Osteoblast (primary cell): Measurements from ENCODE around the gene ISL2. TPM values are rescaled to one million over a fixed set of nuclear protein-coding genes. Genes with fewer than 3 reads are reported as not detected.
"Not testable (repeated sequence)": the region's sequence is repeated elsewhere in the genome, so short reads cannot be mapped to it uniquely, and the experiment has no call there.

Source experiments
- DNase-seq: peaks from one replicate; pipeline ENCODE4 v3.0.0; 2011; ENCODE audit warnings: low spot score, mixed read lengths; ENCODE audit not compliant: insufficient read length; ENCODE audit errors: missing footprints
- H2AFZ ChIP-seq: 2 replicates; pipeline ENCODE4 v1.6.0; 2011; ENCODE audit warnings: mild to moderate bottlenecking, low read length
- H3K27ac ChIP-seq: 2 replicates; pipeline ENCODE4 v1.5.1; 2011; ENCODE audit warnings: mild to moderate bottlenecking, low read depth, low read length, moderate library complexity
- H3K27me3 ChIP-seq: 2 replicates; pipeline ENCODE4 v1.6.0; 2012; ENCODE audit warnings: mild to moderate bottlenecking, control low read depth, inconsistent platforms, low read length, moderate library complexity; ENCODE audit not compliant: insufficient read depth
- H3K36me3 ChIP-seq: 2 replicates; pipeline ENCODE4 v1.5.1; 2011; ENCODE audit warnings: mild to moderate bottlenecking, low read length, control low read depth, moderate library complexity; ENCODE audit not compliant: insufficient read depth
- H3K4me1 ChIP-seq: 2 replicates; pipeline ENCODE4 v1.5.1; 2011; ENCODE audit warnings: mild to moderate bottlenecking, low read length, control low read depth, moderate library complexity; ENCODE audit not compliant: insufficient read depth
- H3K4me2 ChIP-seq: 2 replicates; pipeline ENCODE4 v1.6.0; 2011; ENCODE audit warnings: mild to moderate bottlenecking, low read length; ENCODE audit not compliant: insufficient read depth
- H3K4me3 ChIP-seq: fragments of 200-600 bp; sonication (generic); 3 replicates; pipeline ENCODE4 v1.5.1; 2012; ENCODE audit warnings: mild to moderate bottlenecking, low read length, inconsistent platforms; ENCODE audit not compliant: insufficient read depth
- H3K79me2 ChIP-seq: 2 replicates; pipeline ENCODE4 v1.6.0; 2012; ENCODE audit warnings: mild to moderate bottlenecking, low read length, control low read depth, inconsistent platforms; ENCODE audit not compliant: insufficient read depth
- H3K9me3 ChIP-seq: 2 replicates; pipeline ENCODE4 v1.5.1; 2011; ENCODE audit warnings: low read depth, low read length, control low read depth
- H4K20me1 ChIP-seq: 2 replicates; pipeline ENCODE4 v1.6.0; 2012; ENCODE audit warnings: mild to moderate bottlenecking, low read length, control low read depth; ENCODE audit not compliant: insufficient read depth
- total RNA-seq: library from RNA; depleted of rRNA; stranded (reverse); fragments of >200 nt; gene quantifications from 2 replicates; pipeline ENCODE4 v1.2.3, GENCODE V29; 2012
- TF ChIP-seq, protein P1 (sequence below): IDR thresholded peaks from 2 replicates; pipeline ENCODE4 v1.5.1; 2011; ENCODE audit warnings: mild to moderate bottlenecking, low read depth, low read length, moderate library complexity; ENCODE audit errors: extremely low read depth

The ISL2 gene
- total RNA-seq, 1 donor = 1.1 TPM

- Histone ChIP-seq H3K4me3 (peak within 1 kb of the TSS; percentile 97), H2AFZ (peak within 1 kb of the TSS; percentile 96), H3K36me3 (no peaks in the 10 kb centered on the region), H3K27ac (peak within 1 kb of the TSS; percentile 93), H3K4me1 (peaks cover 19% of the 10 kb centered on the region), H3K79me2 (peaks cover 45% of the 10 kb centered on the region), H3K27me3 (no peaks in the 10 kb centered on the region), H3K9me3 (no peaks in the 10 kb centered on the region), H4K20me1 (peaks cover 28% of the 10 kb centered on the region), H3K4me2 (peak within 1 kb of the TSS; percentile 83)
- TF ChIP-seq, protein P1, sequence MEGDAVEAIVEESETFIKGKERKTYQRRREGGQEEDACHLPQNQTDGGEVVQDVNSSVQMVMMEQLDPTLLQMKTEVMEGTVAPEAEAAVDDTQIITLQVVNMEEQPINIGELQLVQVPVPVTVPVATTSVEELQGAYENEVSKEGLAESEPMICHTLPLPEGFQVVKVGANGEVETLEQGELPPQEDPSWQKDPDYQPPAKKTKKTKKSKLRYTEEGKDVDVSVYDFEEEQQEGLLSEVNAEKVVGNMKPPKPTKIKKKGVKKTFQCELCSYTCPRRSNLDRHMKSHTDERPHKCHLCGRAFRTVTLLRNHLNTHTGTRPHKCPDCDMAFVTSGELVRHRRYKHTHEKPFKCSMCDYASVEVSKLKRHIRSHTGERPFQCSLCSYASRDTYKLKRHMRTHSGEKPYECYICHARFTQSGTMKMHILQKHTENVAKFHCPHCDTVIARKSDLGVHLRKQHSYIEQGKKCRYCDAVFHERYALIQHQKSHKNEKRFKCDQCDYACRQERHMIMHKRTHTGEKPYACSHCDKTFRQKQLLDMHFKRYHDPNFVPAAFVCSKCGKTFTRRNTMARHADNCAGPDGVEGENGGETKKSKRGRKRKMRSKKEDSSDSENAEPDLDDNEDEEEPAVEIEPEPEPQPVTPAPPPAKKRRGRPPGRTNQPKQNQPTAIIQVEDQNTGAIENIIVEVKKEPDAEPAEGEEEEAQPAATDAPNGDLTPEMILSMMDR = no peak
- peak; percentile 99 for DNase-seq
Observed at GRCh38 chr15:76311100-76311953, 25.2 kb upstream of the ISL2 start, which contains the start of gene ETFA. Gene ETFA (minus strand): TSS chr15:76311469. CDS start chr15:76311388, 81 bp downstream.

GRCh38 chr15:76312540-76313174 is 23.9 kb upstream of the ISL2 start:
- H3K36me3 ChIP-seq = no peaks in the 10 kb centered on the region
- no peak for DNase-seq
- peaks cover 19% of the 10 kb centered on the region for H3K4me1 ChIP-seq
- no peak overlapping the region for H3K4me2 ChIP-seq
- H3K27ac ChIP-seq = no peak overlapping the region
- no peaks in the 10 kb centered on the region for H3K9me3 ChIP-seq
- TF ChIP-seq, protein P1 = no peak
- H2AFZ ChIP-seq = peak overlapping the region; percentile 47
- peaks cover 34% of the 10 kb centered on the region for H3K79me2 ChIP-seq
- H3K27me3 ChIP-seq = peaks cover under 1% of the 10 kb centered on the region
- peaks cover 17% of the 10 kb centered on the region for H4K20me1 ChIP-seq
- no peak overlapping the region for H3K4me3 ChIP-seq

GRCh38 chr15:76313175-76313567 is 23.4 kb upstream of the ISL2 start:
- H3K4me1 ChIP-seq = peaks cover 19% of the 10 kb centered on the region
- not testable (repeated sequence) for H3K27me3 ChIP-seq, H3K4me2 ChIP-seq, H3K9me3 ChIP-seq, H3K4me3 ChIP-seq, DNase-seq, H3K36me3 ChIP-seq, H2AFZ ChIP-seq, H3K27ac ChIP-seq
- H4K20me1 ChIP-seq = peaks cover 12% of the 10 kb centered on the region
- H3K79me2 ChIP-seq = peaks cover 29% of the 10 kb centered on the region

DNA sequence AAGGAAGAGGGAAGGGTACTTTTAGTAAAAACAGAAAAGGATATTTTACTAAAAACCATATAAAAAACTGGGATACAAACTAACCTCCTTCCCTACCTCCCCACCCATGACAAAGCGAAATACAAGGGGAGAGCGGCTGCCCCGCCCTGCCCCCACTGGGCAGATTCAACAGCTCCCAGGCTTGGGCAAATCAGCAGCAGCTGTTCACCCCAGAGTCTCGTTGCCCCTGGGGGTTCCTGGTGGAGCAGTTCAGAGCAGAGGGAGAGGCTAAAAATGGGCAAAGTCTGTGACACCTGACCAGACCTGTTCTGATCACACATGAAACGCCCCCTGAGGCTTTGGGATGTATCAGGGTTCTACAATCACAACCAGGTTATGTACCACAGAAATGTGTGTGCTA is 22.8 kb upstream of the ISL2 start:
- H3K4me1 ChIP-seq = peaks cover 19% of the 10 kb centered on the region
- TF ChIP-seq, protein P1 = no peak
- no peak overlapping the region for H3K4me3 ChIP-seq
- peaks cover 23% of the 10 kb centered on the region for H3K79me2 ChIP-seq
- no peak overlapping the region for H3K4me2 ChIP-seq
- H3K27me3 ChIP-seq = peaks cover 2% of the 10 kb centered on the region
- no peak for DNase-seq
- H2AFZ ChIP-seq = no peak overlapping the region
- peaks cover 6% of the 10 kb centered on the region for H4K20me1 ChIP-seq
- no peak overlapping the region for H3K27ac ChIP-seq
- no peaks in the 10 kb centered on the region for H3K9me3 ChIP-seq
- no peaks in the 10 kb centered on the region for H3K36me3 ChIP-seq
